Pancreas (tissue), 10 donors: ENCODE data around the gene NCF2. TPM values are rescaled to one million over a fixed set of nuclear protein-coding genes. Genes with fewer than 3 reads are reported as not detected.
A peak's percentile ranks its signal among the peaks of the same experiment; 100 is the strongest.

Source experiments
- ATAC-seq, 4 donors: fragments of 200-7000 bp; cut with Tn5 transposase; one replicate each; pipeline versions ENCODE4 v1.8.0 to v1.9.1; 2020; ENCODE audit warnings: mild to moderate bottlenecking in 4 of 4, moderate library complexity in 4 of 4
- DNase-seq, 6 donors: peaks; one replicate each; pipeline ENCODE4 v3.0.0-alpha.2; 2020
- FAIRE-seq: peaks from 2 replicates; lab custom pipeline; 2012; peaks lifted over from hg19 to GRCh38; lab: Jason Lieb, UNC
- H3K27ac ChIP-seq, 4 donors: fragments of 200-600 bp; sonication (generic); 1 replicate in 3 of 4; 2 replicates in 1 of 4; pipeline versions ENCODE4 v1.5.0 to v1.8.0; 2020
- H3K27me3 ChIP-seq, 4 donors: fragments of 200-600 bp; one replicate each; pipeline ENCODE4 v1.8.0; 2021
- H3K36me3 ChIP-seq, 3 donors: fragments of 200-600 bp; sonication (generic) in 1 of 3; one replicate each; pipeline versions ENCODE4 v1.5.0 to v1.8.0; 2020 to 2021
- H3K4me1 ChIP-seq, 3 donors: fragments of 200-600 bp; one replicate each; pipeline ENCODE4 v1.8.0; 2021
- H3K4me3 ChIP-seq, 4 donors: fragments of 200-600 bp; sonication (generic) in 2 of 4; one replicate each; pipeline versions ENCODE4 v1.5.0 to v1.8.0; 2020 to 2021
- H3K9me3 ChIP-seq, 4 donors: fragments of 200-600 bp; one replicate each; pipeline ENCODE4 v1.8.0; 2021
- WGBS, 2 donors: extraction: QIAGEN DNeasy Blood & Tissue Kit; methylation state at CpG; one replicate each; pipeline ENCODE4 v1.1.7; 2013; 5-methylcytosine and 5-hydroxymethylcytosine counted together
- intact Hi-C, 3 donors: fragments of 100-400 bp; cut with DNase I; formaldehyde crosslinking; loops; one replicate each; pipeline versions ENCODE4 v1.11.1 to v1.14.2; 2022
- polyA plus RNA-seq, 2 donors: library from polyadenylated mRNA; stranded (reverse); fragments of 200-250 nt; gene quantifications; one replicate each; pipeline ENCODE4 v1.2.3, GENCODE V29; 2013
- total RNA-seq, 6 donors: library from RNA; stranded (reverse); fragmentation: NEBNext Ultra II Directional in 4 of 6; extraction: Animal tissue kit (Norgen Biotek cat#: 25700) in 4 of 6; gene quantifications; one replicate each; pipeline versions ENCODE4 v1.2.1 to v1.2.4, GENCODE V29; 2021 to 2023
- TF ChIP-seq, protein P1 (sequence below), 4 donors: fragments of 200-600 bp; sonication (generic) in 3 of 4; IDR thresholded peaks; one replicate each; pipeline versions ENCODE4 v1.5.0 to v1.8.0; 2021; ENCODE audit warnings: antibody characterized with exemption in 4 of 4
- donor health status: healthy with polysubstance abuse.
- donor health status: DM: no; HTN: no; CAD: no; lungs with moderate emphysema.
- donor health status: DM: no; HTN: no; CAD: no.
- donor health status: control.
- donor health status: control.
- donor health status: Bipolar disorder and iron deficiency.
- donor health status: DM: yes; HTN: yes; CAD: no.
- donor health status: DM: no; HTN: no; CAD: no.
- donor health status: DM: no; HTN: no; CAD: no.
- donor health status: DM: yes; HTN: yes; CAD: no.

The NCF2 gene
- total and polyA plus RNA-seq, 8 donors = 0.65 to 24.5 (median 2.1) TPM

DNA sequence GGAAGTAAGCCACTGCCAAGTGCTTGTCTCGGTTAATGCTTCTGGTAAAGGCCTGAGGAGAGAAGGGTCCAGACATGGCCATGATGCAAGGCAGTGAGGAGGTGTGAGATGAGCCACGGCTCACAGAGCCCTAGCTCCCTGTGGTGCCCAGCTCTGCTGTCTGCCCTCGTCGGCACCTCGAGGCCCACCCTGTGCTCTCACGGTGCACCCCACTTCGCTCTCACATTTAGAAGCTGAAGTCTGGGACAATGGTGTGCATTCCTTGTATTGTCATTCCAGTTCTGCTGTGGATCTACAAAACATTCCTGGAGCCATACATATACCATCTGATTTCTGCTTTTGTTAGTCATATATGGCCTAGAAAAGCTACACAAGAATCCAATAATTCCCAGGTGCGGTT, 3.3 kb downstream of the NCF2 start:
- TF ChIP-seq, protein P1, sequence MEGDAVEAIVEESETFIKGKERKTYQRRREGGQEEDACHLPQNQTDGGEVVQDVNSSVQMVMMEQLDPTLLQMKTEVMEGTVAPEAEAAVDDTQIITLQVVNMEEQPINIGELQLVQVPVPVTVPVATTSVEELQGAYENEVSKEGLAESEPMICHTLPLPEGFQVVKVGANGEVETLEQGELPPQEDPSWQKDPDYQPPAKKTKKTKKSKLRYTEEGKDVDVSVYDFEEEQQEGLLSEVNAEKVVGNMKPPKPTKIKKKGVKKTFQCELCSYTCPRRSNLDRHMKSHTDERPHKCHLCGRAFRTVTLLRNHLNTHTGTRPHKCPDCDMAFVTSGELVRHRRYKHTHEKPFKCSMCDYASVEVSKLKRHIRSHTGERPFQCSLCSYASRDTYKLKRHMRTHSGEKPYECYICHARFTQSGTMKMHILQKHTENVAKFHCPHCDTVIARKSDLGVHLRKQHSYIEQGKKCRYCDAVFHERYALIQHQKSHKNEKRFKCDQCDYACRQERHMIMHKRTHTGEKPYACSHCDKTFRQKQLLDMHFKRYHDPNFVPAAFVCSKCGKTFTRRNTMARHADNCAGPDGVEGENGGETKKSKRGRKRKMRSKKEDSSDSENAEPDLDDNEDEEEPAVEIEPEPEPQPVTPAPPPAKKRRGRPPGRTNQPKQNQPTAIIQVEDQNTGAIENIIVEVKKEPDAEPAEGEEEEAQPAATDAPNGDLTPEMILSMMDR (IDR thresholded peaks at IDR 0.05) = no peak
- Histone ChIP-seq H3K27me3 (no peaks in the 10 kb centered on the region), H3K4me1 (no peaks in the 10 kb centered on the region), H3K4me3 (no peak overlapping the region), H3K27ac (no peak overlapping the region), H3K9me3 (no peaks in the 10 kb centered on the region), H3K36me3 (no peaks in the 10 kb centered on the region)
- FAIRE-seq (no peak), DNase-seq (no peak), ATAC-seq (no peak)
- WGBS, 2 donors = 85 to 94% methylated on average over 8 of the region's 8 CpGs
- intact Hi-C loops = no loop called here

DNA sequence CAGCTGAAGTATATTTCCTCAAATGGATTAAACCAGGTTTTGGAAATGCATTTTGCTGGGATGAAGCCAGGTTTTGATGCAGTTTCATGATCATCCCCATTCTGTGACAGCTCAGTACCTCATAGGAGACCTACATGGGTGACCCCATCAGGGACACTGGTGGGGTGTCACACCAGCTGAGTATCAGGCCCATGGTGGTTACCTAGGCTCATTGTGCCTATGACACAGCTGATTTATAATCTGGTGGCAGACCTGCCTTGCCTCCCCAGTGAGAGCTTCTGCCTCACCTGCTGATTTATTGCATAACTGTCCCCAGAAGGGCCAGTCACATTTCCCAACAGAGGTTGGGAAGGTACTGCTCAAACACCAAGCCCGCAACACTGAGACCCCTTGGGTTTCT, 3.8 kb downstream of the NCF2 start:
- TF ChIP-seq, protein P1 (IDR thresholded peaks at IDR 0.05) = no peak
- intact Hi-C loops = no loop called here
- no peak for ATAC-seq
- Histone ChIP-seq H3K27me3 (no peaks in the 10 kb centered on the region), H3K36me3 (no peaks in the 10 kb centered on the region), H3K4me1 (no peaks in the 10 kb centered on the region), H3K27ac (no peak overlapping the region), H3K9me3 (no peaks in the 10 kb centered on the region), H3K4me3 (no peak overlapping the region)
- 93 to 94% methylated on average over 1 of the region's 1 CpG for WGBS, 2 donors
- DNase-seq = no peak
- FAIRE-seq = no peak

DNA sequence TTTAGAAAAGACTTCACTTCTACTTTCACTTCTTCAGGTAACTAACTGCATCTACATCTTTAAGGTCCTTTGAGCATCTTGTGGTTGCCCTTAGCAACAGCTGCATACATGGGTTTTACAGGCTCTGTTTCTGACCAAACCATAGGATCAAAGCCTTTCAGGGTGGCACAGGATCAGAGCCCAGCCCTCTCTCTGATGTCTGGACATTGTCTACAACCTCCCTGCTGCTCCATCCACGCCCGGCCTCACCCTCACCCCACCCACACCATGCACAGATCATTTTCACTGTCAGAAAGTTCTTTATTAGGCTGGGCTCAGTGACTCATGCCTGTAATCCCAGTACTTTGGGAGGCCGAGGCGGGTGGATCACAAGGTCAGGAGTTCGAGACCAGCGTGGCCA, 5.2 kb downstream of the NCF2 start:
- WGBS, 2 donors = 86 to 88% methylated on average over 6 of the region's 6 CpGs
- intact Hi-C loops = no loop called here
- no peak overlapping the region for H3K4me3 ChIP-seq
- no peak for FAIRE-seq
- no peak for ATAC-seq
- H3K27ac ChIP-seq = no peak overlapping the region
- no peaks in the 10 kb centered on the region for H3K36me3 ChIP-seq
- H3K4me1 ChIP-seq = no peaks in the 10 kb centered on the region
- no peaks in the 10 kb centered on the region for H3K27me3 ChIP-seq
- DNase-seq = no peak
- H3K9me3 ChIP-seq = no peaks in the 10 kb centered on the region
- TF ChIP-seq, protein P1 (IDR thresholded peaks at IDR 0.05) = no peak

DNA sequence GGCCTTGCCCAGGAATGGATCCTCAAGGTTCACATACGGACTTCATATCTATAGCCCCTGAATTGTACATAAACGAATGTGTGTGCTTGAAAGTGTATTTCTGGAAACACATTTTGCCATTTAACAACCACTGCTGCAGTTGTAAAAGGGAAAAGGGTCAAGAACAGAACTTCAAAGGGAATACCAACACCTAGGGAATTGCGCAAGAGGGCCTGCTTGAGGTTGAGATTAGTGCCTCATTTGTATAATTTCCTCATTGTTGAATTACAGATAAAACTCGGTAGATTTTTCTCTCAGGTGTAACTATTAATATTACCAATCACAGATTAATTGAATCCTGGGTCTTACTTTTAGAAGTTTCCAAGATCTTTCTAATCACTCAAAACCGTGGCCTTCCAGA, 6.1 kb downstream of the NCF2 start:
- intact Hi-C loops = no loop called here
- no peak for FAIRE-seq
- H3K27ac ChIP-seq = no peak overlapping the region

DNA sequence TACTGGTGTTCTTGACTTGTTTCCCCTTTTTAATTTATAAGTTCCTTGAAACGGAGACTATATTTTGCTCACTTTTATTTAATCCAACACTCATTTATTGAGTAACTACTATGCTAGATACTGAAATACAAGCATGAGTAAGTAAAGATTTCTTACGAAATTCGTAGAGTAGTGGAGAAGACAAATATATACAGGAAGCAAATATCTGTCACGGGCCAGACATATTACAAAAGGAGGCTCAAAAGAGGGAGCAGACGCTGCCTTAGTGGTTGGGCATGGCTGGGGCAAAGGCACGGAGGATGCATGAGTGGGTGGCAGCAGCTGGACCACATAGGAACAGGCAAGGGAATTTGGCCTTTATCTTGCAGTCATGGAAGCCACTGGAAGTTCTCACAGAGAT, 6.8 kb downstream of the NCF2 start:
- FAIRE-seq (no peak), ATAC-seq (peak in 2 of 4 donors; percentile 58 to 65)
- H3K27ac ChIP-seq = no peak overlapping the region

More for the DNA sequence above, 6.1 kb downstream of the NCF2 start:
- TF ChIP-seq, protein P1 (IDR thresholded peaks at IDR 0.05) = no peak
- Histone ChIP-seq H3K9me3 (no peaks in the 10 kb centered on the region), H3K4me3 (no peak overlapping the region), H3K4me1 (no peaks in the 10 kb centered on the region), H3K27me3 (no peaks in the 10 kb centered on the region), H3K36me3 (no peaks in the 10 kb centered on the region)
- WGBS, 2 donors = 62 to 63% methylated on average over 5 of the region's 5 CpGs
- ATAC-seq (no peak), DNase-seq (no peak)

More for the DNA sequence above, 6.8 kb downstream of the NCF2 start:
- H3K9me3 ChIP-seq = no peaks in the 10 kb centered on the region
- TF ChIP-seq, protein P1 (IDR thresholded peaks at IDR 0.05) = no peak
- intact Hi-C loops = no loop called here
- no peaks in the 10 kb centered on the region for H3K36me3 ChIP-seq
- H3K4me1 ChIP-seq = no peaks in the 10 kb centered on the region
- WGBS, 2 donors = 83% methylated on average over 6 of the region's 6 CpGs
- no peaks in the 10 kb centered on the region for H3K27me3 ChIP-seq
- no peak overlapping the region for H3K4me3 ChIP-seq
- no peak for DNase-seq
